Neural progenitor cell (in vitro differentiated cells): ENCODE measurements around the gene GINS3.

Experiments
- EZH2 ChIP-seq: fragments of 200-600 bp; sonication (generic); IDR thresholded peaks from 2 replicates; pipeline ENCODE4 v1.6.1; 2017; ENCODE audit warnings: antibody characterized with exemption, mild to moderate bottlenecking, moderate library complexity
- TF ChIP-seq, protein P1 (sequence below): fragments of 200-600 bp; sonication (generic); IDR thresholded peaks from 2 replicates; pipeline ENCODE4 v1.5.1; 2017; ENCODE audit warnings: antibody characterized with exemption, mild to moderate bottlenecking

DNA sequence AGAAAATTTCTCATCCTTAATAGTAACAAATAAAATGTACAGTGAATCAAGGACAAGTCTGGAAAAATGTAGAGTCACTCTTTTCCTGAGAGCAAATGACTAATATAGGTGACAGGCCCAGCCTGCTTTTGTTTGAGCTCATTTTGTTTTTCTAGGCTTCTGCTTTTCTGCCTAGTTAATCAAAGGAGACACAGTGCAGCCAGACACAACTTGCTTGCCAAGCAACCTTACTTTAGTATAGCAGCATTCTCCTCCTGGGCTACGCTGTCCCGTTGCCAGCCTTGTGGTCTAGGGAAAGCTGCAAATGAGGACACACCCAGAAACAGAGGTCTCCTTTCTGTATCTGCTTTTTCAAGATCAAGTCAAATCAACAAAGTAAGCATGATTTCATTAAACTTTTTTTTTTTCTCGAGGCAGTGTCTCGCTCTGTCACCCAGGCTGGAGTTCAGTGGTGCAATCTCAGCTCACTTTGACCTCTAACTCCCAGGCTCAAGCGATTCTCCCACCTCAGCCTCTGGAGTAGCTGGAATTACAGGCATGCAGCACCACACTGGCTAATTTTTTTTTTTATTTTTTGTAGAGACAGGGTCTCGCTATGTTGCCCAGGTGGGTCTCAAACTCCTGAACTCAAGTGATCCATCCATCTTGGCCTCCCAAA lies 17.2 kb downstream of the GINS3 start:
- TF ChIP-seq, protein P1, sequence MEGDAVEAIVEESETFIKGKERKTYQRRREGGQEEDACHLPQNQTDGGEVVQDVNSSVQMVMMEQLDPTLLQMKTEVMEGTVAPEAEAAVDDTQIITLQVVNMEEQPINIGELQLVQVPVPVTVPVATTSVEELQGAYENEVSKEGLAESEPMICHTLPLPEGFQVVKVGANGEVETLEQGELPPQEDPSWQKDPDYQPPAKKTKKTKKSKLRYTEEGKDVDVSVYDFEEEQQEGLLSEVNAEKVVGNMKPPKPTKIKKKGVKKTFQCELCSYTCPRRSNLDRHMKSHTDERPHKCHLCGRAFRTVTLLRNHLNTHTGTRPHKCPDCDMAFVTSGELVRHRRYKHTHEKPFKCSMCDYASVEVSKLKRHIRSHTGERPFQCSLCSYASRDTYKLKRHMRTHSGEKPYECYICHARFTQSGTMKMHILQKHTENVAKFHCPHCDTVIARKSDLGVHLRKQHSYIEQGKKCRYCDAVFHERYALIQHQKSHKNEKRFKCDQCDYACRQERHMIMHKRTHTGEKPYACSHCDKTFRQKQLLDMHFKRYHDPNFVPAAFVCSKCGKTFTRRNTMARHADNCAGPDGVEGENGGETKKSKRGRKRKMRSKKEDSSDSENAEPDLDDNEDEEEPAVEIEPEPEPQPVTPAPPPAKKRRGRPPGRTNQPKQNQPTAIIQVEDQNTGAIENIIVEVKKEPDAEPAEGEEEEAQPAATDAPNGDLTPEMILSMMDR = no peak
- TF ChIP-seq EZH2 = no peak
